Left ventricle myocardium superior (tissue), 1 donor: Measurements from ENCODE around the gene IQUB. TPM values are rescaled to one million over a fixed set of nuclear protein-coding genes. Genes with fewer than 3 reads are reported as not detected.
"Not testable (repeated sequence)": the region's sequence is repeated elsewhere in the genome, so short reads cannot be mapped to it uniquely, and the experiment has no call there.

Experiments used
- ATAC-seq: fragments of 200-7000 bp; cut with Tn5 transposase; one replicate; pipeline ENCODE4 v1.9.1; 2020; ENCODE audit warnings: mild to moderate bottlenecking, moderate library complexity
- DNase-seq: peaks from one replicate; pipeline ENCODE4 v3.0.0-alpha.2; 2020
- intact Hi-C: fragments of 100-400 bp; cut with micrococcal nuclease; formaldehyde crosslinking; loops from one replicate; pipeline ENCODE4 v1.11.0; 2022
- total RNA-seq: library from RNA; stranded (reverse); fragmentation: NEBNext Ultra II Directional; extraction: Animal tissue kit (Norgen Biotek cat#: 25700); gene quantifications from one replicate; pipeline ENCODE4 v1.2.1, GENCODE V29; 2021
- donor health status: DM: no; HTN: yes; CAD: no; lungs with severe emphysema.

The IQUB gene
- total RNA-seq, 1 donor from 2014 or later = 0.32 TPM

GRCh38 chr7:123552641-123553040 is 18.2 kb upstream of the IQUB start:
- intact Hi-C loops = no loop called here
- ATAC-seq = peak; percentile 80
- no peak for DNase-seq

GRCh38 chr7:123552134-123552533 is 17.7 kb upstream of the IQUB start:
- DNase-seq, ATAC-seq, intact Hi-C loops: not testable (repeated sequence)

- DNase-seq (no peak), ATAC-seq (no peak)
- intact Hi-C loops = no loop called here
Measured at GRCh38 chr7:123548406-123548805, 14.0 kb upstream of the IQUB start.

- DNase-seq (no peak), ATAC-seq (no peak)
- intact Hi-C loops = loop anchor here (5.0 kb wide), 1 partner anchor 48 kb away; no protein-coding TSS in a partner anchor
Measured at GRCh38 chr7:123539871-123540270, 5.5 kb upstream of the IQUB start.

GRCh38 chr7:123538897-123539296 is 4.5 kb upstream of the IQUB start:
- intact Hi-C loops = loop anchor here (5.0 kb wide), 1 partner anchor 47 kb away; no protein-coding TSS in a partner anchor
- ATAC-seq = no peak
- DNase-seq = no peak

GRCh38 chr7:123538189-123538714 is 3.9 kb upstream of the IQUB start:
- no peak for DNase-seq
- intact Hi-C loops = loop anchor here (5.0 kb wide), 1 partner anchor 46 kb away; no protein-coding TSS in a partner anchor
- no peak for ATAC-seq

- ATAC-seq (no peak), DNase-seq (no peak)
- intact Hi-C loops = loop anchor here (5.0 kb wide), 1 partner anchor 45 kb away; no protein-coding TSS in a partner anchor
Measured at GRCh38 chr7:123537026-123537642, 2.7 kb upstream of the IQUB start.

GRCh38 chr7:123535517-123535916 is 1.1 kb upstream of the IQUB start:
- DNase-seq (no peak), ATAC-seq (no peak)
- intact Hi-C loops = loop anchor here (5.0 kb wide), 1 partner anchor 43 kb away; no protein-coding TSS in a partner anchor

- intact Hi-C loops = no loop called here
- no peak for DNase-seq
- no peak for ATAC-seq
Measured at GRCh38 chr7:123533929-123534382, 439 bp downstream of the IQUB start.

GRCh38 chr7:123533553-123533917 is 860 bp downstream of the IQUB start:
- no peak for DNase-seq
- intact Hi-C loops = no loop called here
- no peak for ATAC-seq

GRCh38 chr7:123532788-123533552 is 1.4 kb downstream of the IQUB start:
- DNase-seq = peak; percentile 44
- intact Hi-C loops = not testable (repeated sequence)
- peak; percentile 30 for ATAC-seq

- DNase-seq, intact Hi-C loops, ATAC-seq: not testable (repeated sequence)
Measured at GRCh38 chr7:123532343-123532742, 2.1 kb downstream of the IQUB start.

GRCh38 chr7:123530035-123530591 is 4.3 kb downstream of the IQUB start:
- ATAC-seq, DNase-seq, intact Hi-C loops: not testable (repeated sequence)

GRCh38 chr7:123528265-123528664 is 6.1 kb downstream of the IQUB start:
- intact Hi-C loops = no loop called here
- DNase-seq = no peak
- ATAC-seq = no peak

GRCh38 chr7:123527712-123528225 is 6.6 kb downstream of the IQUB start:
- ATAC-seq, intact Hi-C loops: not testable (repeated sequence)

GRCh38 chr7:123526533-123526932 is 7.9 kb downstream of the IQUB start:
- intact Hi-C loops, DNase-seq, ATAC-seq: not testable (repeated sequence)

More at GRCh38 chr7:123527712-123528225, 6.6 kb downstream of the IQUB start:
- DNase-seq = not testable (repeated sequence)

GRCh38 chr7:123522066-123522465 is 12.3 kb downstream of the IQUB start:
- ATAC-seq = no peak
- intact Hi-C loops = no loop called here
- no peak for DNase-seq

GRCh38 chr7:123505221-123505620 is 29.2 kb downstream of the IQUB start:
- DNase-seq (no peak), ATAC-seq (no peak)
- intact Hi-C loops = no loop called here

GRCh38 chr7:123502201-123502600 is 32.2 kb downstream of the IQUB start:
- no peak for DNase-seq
- intact Hi-C loops = no loop called here
- no peak for ATAC-seq
